Measurements from ENCODE around the gene SH2D1A.

Gene SH2D1A

GRCh38 chrX:124348182-124348581, 1.8 kb downstream of the SH2D1A start:
- Histone ChIP-seq H3K27ac (no peak overlapping the region), H3K4me2 (no peak overlapping the region)
- TF ChIP-seq Cebpa-rat (IDR thresholded peaks at IDR 0.05) = no peak

DNA sequence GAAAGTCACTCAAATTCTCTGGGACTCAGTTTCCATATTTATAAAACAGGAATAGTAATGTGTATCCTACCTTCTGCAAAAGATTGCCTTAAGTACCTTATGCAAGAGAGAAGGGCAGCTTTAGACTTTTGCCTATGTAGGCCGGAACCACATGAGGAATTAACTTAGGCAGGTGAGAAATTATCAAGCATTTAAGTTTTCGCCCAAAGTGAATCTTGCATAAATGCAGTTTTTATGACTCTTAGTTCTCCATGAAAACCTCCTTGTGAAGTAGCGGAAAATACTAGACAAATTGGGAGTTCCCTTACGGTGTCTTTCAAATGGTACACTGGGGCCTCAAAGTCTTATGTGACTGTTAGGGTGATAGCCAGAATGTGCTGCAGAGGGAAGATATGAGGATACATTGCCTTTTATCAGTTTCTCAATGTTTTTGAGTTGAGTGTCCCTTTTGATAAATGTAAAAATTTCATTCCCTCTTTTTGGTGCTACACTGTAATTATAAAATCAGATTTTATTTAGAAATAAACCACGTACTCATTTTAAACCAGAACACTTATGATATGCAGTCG, 2.6 kb downstream of the SH2D1A start:
- no peak overlapping the region for H3K4me2 ChIP-seq
- H3K27me3 ChIP-seq = peaks cover 59% of the 10 kb centered on the region
- no peak overlapping the region for H3K9ac ChIP-seq
- TF ChIP-seq Cebpa-rat (IDR thresholded peaks at IDR 0.05) = no peak
- peaks cover 10% of the 10 kb centered on the region; the same call in 1 of the 2 replicates for H4K20me1 ChIP-seq
- no peak overlapping the region for H3K4me3 ChIP-seq
- H3K27ac ChIP-seq = no peak overlapping the region
- no peaks in the 10 kb centered on the region for H3K9me3 ChIP-seq
- H3K4me1 ChIP-seq = no peaks in the 10 kb centered on the region
- H3K36me3 ChIP-seq = no peaks in the 10 kb centered on the region

More at GRCh38 chrX:124348182-124348581, 1.8 kb downstream of the SH2D1A start:
- H3K4me3 ChIP-seq = no peak overlapping the region
- H3K27me3 ChIP-seq = peaks cover 60% of the 10 kb centered on the region
- H4K20me1 ChIP-seq = peaks cover 10% of the 10 kb centered on the region; the same call in 1 of the 2 replicates
- no peaks in the 10 kb centered on the region for H3K36me3 ChIP-seq
- no peaks in the 10 kb centered on the region for H3K4me1 ChIP-seq
- H3K9ac ChIP-seq = no peak overlapping the region
- H3K9me3 ChIP-seq = no peaks in the 10 kb centered on the region

DNA sequence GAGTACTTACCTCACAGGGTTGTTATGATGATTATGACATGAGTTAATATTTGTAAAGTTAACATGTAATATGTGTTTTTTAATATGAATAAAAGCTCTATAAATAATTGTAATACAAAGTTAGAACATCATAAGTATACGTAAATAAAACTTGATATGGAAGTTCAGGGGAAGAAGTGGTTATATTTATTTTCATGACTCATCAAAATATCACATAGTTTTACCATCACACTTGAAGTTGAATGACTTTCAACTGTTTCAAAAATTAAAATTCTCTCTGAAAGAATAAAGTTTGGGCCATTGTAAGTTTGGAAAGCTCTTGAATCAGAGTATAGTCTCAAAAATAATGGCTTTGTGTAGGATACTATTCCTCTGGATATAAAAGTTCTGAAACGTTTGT, 8.3 kb downstream of the SH2D1A start:
- Histone ChIP-seq H3K4me1 (no peaks in the 10 kb centered on the region), H3K4me2 (no peak overlapping the region), H3K27me3 (peaks cover 37% of the 10 kb centered on the region), H3K27ac (no peak overlapping the region), H3K9me3 (no peaks in the 10 kb centered on the region), H3K36me3 (no peaks in the 10 kb centered on the region), H4K20me1 (no peaks in the 10 kb centered on the region), H3K4me3 (no peak overlapping the region), H3K9ac (no peak overlapping the region)
- TF ChIP-seq Cebpa-rat (IDR thresholded peaks at IDR 0.05) = no peak

GRCh38 chrX:124358800-124359383, 12.5 kb downstream of the SH2D1A start:
- Histone ChIP-seq H3K4me3 (no peak overlapping the region), H3K4me1 (no peaks in the 10 kb centered on the region), H4K20me1 (no peaks in the 10 kb centered on the region), H3K9me3 (no peaks in the 10 kb centered on the region), H3K27ac (no peak overlapping the region), H3K9ac (no peak overlapping the region), H3K4me2 (no peak overlapping the region), H3K27me3 (peaks cover 63% of the 10 kb centered on the region), H3K36me3 (no peaks in the 10 kb centered on the region)
- no peak for TF ChIP-seq Cebpa-rat (IDR thresholded peaks at IDR 0.05)

GRCh38 chrX:124362072-124362471, 15.7 kb downstream of the SH2D1A start:
- Histone ChIP-seq H3K27ac (no peak overlapping the region), H3K9ac (no peak overlapping the region), H3K27me3 (peaks cover 62% of the 10 kb centered on the region), H3K4me1 (no peaks in the 10 kb centered on the region), H4K20me1 (no peaks in the 10 kb centered on the region), H3K9me3 (no peaks in the 10 kb centered on the region), H3K36me3 (no peaks in the 10 kb centered on the region), H3K4me2 (no peak overlapping the region), H3K4me3 (no peak overlapping the region)
- no peak for TF ChIP-seq Cebpa-rat (IDR thresholded peaks at IDR 0.05)

DNA sequence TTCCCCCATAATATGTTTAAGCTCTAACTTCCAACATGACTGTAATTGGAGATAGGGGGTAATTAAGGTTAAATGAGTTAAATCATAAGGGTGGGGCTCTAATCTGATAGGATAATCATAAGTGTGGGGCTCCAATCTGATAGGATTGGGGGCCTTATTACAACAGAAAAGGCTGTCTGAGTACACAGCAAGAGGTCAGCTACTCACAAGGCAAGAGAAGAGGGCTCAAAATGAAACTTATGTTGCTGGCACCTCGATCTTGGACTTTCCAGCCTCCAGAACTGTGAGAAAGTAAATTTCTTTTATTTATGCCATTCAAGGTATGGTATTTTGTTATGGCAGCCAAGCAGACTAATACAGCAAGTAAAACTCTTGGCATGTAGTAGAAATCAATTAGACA, 16.4 kb downstream of the SH2D1A start:
- no peak overlapping the region for H3K27ac ChIP-seq
- no peak overlapping the region for H3K4me2 ChIP-seq
- no peak overlapping the region for H3K4me3 ChIP-seq
- no peaks in the 10 kb centered on the region for H4K20me1 ChIP-seq
- H3K9ac ChIP-seq = no peak overlapping the region
- TF ChIP-seq Cebpa-rat (IDR thresholded peaks at IDR 0.05) = no peak
- H3K9me3 ChIP-seq = no peaks in the 10 kb centered on the region
- no peaks in the 10 kb centered on the region for H3K36me3 ChIP-seq
- H3K4me1 ChIP-seq = no peaks in the 10 kb centered on the region
- peaks cover 63% of the 10 kb centered on the region for H3K27me3 ChIP-seq

DNA sequence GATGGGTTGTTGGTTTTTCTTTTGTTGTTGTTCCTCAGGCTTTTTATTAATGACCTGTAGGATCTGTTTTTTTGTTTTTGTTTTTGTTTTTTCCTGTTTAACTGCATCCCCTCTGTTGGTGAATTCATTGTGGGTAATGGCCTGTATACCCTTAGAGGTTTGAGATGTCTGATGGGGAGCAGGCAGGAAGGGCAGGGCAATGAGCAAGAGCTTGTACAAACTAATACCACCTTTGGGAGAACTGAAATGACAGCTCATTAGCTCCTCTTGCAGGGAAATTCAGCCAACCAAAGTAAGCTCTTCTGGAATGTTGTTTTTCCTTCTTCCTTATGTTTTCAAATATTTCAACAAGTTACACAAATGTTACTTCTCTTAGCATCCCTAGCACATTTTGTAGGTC, 23.4 kb downstream of the SH2D1A start:
- Histone ChIP-seq H4K20me1 (no peaks in the 10 kb centered on the region), H3K27me3 (peaks cover 51% of the 10 kb centered on the region), H3K9ac (no peak overlapping the region), H3K4me1 (no peaks in the 10 kb centered on the region), H3K4me2 (no peak overlapping the region), H3K9me3 (no peaks in the 10 kb centered on the region), H3K4me3 (no peak overlapping the region), H3K36me3 (no peaks in the 10 kb centered on the region), H3K27ac (no peak overlapping the region)
- no peak for TF ChIP-seq Cebpa-rat (IDR thresholded peaks at IDR 0.05)

GRCh38 chrX:124373348-124373747, 27.0 kb downstream of the SH2D1A start:
- H3K36me3 ChIP-seq = no peaks in the 10 kb centered on the region

DNA sequence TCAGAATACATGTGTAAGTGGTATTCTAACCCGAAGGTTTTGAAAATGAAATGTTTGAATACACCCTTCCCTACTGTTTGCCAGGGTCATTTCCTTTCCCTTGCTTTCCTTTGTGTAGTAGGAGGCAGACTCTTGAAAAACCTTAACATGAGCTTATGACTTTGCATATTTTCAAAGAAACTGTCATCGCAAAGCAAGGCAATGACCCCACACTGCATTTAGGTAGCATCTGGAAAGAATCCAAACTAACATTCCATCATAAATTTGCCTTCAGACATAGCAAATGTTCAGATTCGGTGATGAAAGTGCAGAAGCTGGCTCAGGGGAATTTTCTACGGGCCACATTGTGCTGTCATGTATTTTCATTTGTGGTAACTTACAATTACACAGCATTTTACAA, 32.3 kb downstream of the SH2D1A start:
- no peak for TF ChIP-seq Cebpa-rat (IDR thresholded peaks at IDR 0.05)

More at GRCh38 chrX:124373348-124373747, 27.0 kb downstream of the SH2D1A start:
- H3K27me3 ChIP-seq = peaks cover 55% of the 10 kb centered on the region
- H3K4me2 ChIP-seq = no peak overlapping the region
- H3K9me3 ChIP-seq = no peaks in the 10 kb centered on the region
- no peak for TF ChIP-seq Cebpa-rat (IDR thresholded peaks at IDR 0.05)
- no peak overlapping the region for H3K4me3 ChIP-seq
- no peak overlapping the region for H3K27ac ChIP-seq
- H3K9ac ChIP-seq = no peak overlapping the region
- H4K20me1 ChIP-seq = no peaks in the 10 kb centered on the region
- H3K4me1 ChIP-seq = no peaks in the 10 kb centered on the region

GRCh38 chrX:124383354-124383753, 37.0 kb downstream of the SH2D1A start:
- TF ChIP-seq Cebpa-rat (IDR thresholded peaks at IDR 0.05) = no peak
- Histone ChIP-seq H4K20me1 (peaks cover 8% of the 10 kb centered on the region; the same call in 1 of the 2 replicates), H3K27me3 (peaks cover 78% of the 10 kb centered on the region), H3K36me3 (no peaks in the 10 kb centered on the region), H3K4me2 (no peak overlapping the region), H3K27ac (no peak overlapping the region), H3K9ac (no peak overlapping the region), H3K4me3 (no peak overlapping the region), H3K9me3 (no peaks in the 10 kb centered on the region), H3K4me1 (no peaks in the 10 kb centered on the region)

More for the DNA sequence above, 32.3 kb downstream of the SH2D1A start:
- Histone ChIP-seq H3K9me3 (no peaks in the 10 kb centered on the region), H3K9ac (no peak overlapping the region), H3K36me3 (no peaks in the 10 kb centered on the region), H3K4me1 (no peaks in the 10 kb centered on the region), H3K27me3 (peaks cover 61% of the 10 kb centered on the region), H3K27ac (no peak overlapping the region), H3K4me3 (no peak overlapping the region), H3K4me2 (no peak overlapping the region), H4K20me1 (0 out of 2 replicates have a peak, but pooled peaks cover 8% of the 10 kb centered on the region)

All from BLaER1 (cell line).